HG03064 (cell line): ENCODE data around the gene PLXNA3.

Source experiments
- ATAC-seq: cut with Tn5 transposase; IDR thresholded peaks from one replicate; pipeline ENCODE4 v1.9.1; 2021; ENCODE audit warnings: low read depth; ENCODE audit not compliant: unreplicated experiment

The PLXNA3 gene

GRCh38 chrX:154458116-154458953 lies at the start of gene PLXNA3:
Gene PLXNA3 (plus strand): TSS chrX:154458281. CDS start chrX:154460184, 1,903 bp downstream.
- ATAC-seq, result peak; percentile 48

DNA sequence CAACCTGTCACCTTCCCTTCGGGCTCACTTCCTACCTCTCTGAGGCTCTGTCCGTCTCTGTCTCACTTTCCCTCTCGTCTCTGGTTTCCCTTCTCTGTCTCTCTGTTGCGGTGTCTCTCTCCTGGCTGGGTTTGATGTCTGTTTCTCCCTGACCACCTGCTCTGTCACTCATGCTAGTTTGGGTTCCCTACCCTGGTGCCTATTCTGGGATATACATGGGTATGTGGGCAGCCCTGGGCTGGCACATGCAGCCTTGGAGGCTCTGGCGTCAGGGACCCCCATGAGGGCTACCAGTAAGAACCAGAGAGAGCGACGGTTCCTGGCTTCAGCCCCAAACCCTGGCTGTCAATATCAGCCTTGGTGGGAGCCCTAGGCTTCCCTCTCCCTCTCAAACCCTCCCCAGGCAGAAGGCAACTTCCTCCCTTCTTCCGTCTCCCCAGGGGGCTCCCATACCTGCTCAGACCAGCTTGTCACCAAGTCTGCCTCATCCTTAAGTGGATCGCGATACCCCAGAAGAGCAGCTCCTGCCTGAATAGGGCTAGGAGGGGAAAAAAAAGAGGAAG lies 49.3 kb upstream of the PLXNA3 start:
- no peak for ATAC-seq

DNA sequence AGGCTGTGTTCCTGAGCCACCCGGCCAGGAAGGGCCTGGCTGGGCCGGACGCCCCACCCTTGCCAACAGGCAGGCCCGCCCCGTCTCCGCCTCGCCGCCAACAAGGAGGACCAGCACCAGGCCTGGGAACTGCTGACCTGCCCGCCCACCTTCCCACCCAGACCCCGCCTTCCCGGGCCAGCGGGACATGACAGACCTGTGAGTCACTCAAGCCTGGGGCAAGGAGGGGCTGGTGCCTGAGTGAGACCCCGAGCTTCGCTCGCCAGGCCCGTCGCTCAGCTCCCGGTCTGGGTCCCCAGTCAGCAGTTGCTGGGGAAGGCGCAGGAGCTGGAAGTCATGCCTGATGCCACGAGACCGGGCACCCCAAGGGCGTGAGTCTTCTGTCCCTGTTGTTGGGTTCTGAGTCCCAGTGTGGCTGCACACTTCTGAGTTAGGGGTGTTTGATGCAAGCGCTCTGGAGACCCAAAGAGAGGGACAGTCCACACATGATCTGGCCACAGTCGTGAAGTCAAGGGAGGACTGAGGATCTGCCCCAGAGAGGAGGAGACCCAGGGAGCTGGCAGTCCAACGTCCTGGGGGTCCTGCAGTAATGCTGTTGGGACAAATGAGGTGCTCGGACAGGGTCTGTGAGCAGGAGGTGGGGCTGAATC lies 48.7 kb upstream of the PLXNA3 start, which contains the start of gene DNASE1L1:
Gene DNASE1L1 (minus strand): TSS at position 33 of the 650 bp plus-strand sequence. CDS start 3,686 bp downstream, outside the sequence.
- no peak for ATAC-seq

- ATAC-seq, result peak; percentile 51
These were observed 46.1 kb upstream of the PLXNA3 start for GRCh38 chrX:154411981-154412340.

- no peak for ATAC-seq
These were observed 45.6 kb upstream of the PLXNA3 start for GRCh38 chrX:154412468-154412867.

GRCh38 chrX:154413142-154413541 lies 44.9 kb upstream of the PLXNA3 start:
- no peak for ATAC-seq

DNA sequence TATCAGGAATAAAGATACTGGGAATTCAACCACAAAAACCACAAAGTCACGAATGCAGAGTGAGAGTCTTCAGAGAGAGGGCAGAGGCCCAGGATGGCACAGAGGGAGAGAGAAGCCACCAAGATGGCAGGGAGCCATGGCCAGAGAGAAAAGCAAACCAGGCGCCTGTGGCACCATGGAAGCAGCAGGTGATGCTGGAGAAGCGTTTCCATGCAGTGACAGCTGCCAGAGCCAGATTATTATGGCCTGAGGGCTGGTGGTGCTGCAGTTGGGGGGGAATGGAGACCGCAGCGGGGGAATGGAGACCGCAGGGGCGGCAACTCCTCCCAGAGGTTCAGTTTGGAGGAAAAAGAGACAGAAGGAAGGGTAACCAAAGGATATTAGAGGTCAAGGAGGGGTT lies 40.9 kb upstream of the PLXNA3 start:
- ATAC-seq, result no peak

DNA sequence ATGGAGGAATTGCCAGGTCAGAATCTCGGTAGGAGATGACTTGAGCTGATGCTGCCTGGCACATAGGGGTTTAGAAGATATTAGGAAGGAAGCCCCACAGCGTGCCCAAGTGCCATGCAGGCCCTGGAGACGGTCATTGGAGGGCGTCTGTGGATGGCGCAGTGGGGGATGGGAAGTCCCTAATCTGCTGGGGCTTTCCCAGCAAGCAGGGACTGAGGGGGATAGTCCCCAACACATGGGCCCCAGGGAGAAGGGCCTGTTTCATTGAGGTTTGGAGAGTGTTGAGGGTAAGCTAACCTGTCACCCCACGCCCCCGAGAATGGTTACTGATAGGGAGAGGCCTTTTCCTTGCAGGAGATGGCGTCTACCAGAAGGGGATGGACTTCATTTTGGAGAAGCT lies 38.9 kb upstream of the PLXNA3 start:
- no peak for ATAC-seq

GRCh38 chrX:154419688-154420401 lies 38.2 kb upstream of the PLXNA3 start:
- no peak for ATAC-seq

DNA sequence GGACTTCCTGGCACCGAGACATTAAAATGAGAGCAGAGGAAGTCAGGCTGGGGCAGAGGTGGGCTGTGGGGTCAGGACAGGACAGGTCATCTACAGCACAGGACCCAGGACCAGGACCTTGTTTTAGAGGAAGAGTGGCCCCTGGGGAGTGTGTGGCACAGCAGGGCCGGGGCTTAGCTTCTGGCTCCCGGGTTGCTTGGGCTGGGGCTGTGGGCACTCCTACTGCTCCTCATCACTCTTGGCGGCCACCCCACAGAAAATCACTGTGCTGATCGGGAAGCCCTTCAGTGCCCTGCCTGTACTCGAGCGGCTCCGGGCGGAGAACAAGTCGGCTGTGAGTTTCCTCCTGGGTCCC lies 37.7 kb upstream of the PLXNA3 start:
- ATAC-seq, result no peak

GRCh38 chrX:154426916-154427770 lies 30.9 kb upstream of the PLXNA3 start:
- ATAC-seq, result no peak

DNA sequence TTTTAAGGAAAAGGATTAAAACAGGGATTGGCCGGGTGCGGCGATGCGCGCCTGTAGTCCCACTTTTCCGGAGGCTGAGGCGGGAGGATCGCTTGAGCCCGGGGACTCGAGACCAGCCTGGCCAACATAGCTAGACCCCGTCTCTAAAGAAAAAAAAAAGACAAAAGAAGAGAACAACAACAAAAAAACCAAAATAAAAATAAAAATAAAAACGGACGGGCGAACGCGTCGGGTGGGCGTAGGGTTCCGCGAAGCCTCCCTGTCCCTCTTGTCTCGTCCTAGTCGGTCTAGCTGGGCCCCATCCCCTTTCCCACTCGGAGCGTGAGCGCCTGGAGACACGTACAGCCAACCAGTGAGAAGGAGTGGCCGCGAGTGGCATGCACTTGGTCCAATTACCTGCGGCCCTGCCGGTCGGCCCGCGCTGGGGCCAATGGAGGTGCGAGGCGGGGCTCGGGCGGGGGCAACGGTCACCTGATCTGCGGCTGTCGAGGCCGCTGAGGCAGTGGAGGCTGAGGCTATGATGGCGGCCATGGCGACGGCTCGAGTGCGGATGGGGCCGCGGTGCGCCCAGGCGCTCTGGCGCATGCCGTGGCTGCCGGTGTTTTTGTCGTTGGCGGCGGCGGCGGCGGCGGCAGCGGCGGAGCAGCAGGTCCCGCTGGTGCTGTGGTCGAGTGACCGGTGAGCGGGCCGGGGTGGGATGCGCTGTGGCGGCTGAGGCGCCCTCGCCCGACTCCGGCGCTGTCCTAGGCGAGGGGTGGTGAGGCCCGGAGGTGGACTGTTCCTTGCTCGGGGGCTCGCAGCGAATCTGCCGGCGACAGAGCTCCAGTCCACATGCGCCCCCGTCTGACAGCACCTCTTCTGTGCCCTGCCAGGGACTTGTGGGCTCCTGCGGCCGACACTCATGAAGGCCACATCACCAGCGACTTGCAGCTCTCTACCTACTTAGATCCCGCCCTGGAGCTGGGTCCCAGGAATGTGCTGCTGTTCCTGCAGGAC lies 29.6 kb upstream of the PLXNA3 start, which contains the start of gene ATP6AP1:
Gene ATP6AP1 (plus strand): TSS at position 502 of the 996 bp plus-strand sequence. CDS start 16 bp downstream, at position 518.
- peak; percentile 87 for ATAC-seq

- ATAC-seq, result no peak
These were observed 28.4 kb upstream of the PLXNA3 start for GRCh38 chrX:154429711-154430110.

DNA sequence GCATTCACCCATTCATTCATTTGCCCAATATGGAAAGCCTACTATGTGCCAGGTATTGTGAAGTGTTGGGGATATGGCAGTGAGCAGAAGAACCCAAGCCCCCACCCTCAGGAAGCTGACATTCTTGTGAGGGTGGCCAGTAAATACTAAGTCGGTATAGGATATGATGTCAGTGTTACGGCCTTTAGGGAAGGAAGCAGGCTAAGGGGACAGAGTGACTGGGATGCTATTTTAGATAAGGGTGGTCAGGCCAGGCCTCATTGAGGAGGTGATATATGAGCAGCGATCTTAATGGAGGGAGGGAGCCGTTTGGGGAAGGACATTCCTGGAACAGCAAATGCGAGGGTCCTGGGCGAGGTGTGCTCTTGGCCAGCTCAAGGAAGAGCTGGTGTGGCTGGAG lies 27.6 kb upstream of the PLXNA3 start:
- ATAC-seq, result no peak

DNA sequence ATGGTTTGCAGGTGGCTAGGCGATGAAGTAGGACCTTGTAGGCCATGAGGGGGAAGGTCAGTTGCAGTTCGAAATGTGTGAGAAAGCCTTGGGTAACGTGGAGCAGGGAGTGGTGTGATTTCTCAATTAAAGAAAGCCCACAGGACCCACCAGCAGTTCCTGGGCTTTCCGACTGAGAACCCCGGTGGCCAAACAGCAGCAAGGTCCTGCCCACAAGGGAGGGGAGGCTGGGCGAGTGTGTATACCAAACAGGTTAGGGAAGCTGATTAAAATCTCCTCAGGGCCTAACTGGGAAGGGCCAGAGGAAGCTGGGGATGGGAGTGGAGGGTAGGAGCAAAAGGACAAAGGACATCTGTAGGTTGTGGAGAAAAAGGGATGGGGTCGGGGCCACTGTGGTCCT lies 27.2 kb upstream of the PLXNA3 start:
- ATAC-seq, result no peak

GRCh38 chrX:154431341-154431740 lies 26.7 kb upstream of the PLXNA3 start:
- no peak for ATAC-seq

DNA sequence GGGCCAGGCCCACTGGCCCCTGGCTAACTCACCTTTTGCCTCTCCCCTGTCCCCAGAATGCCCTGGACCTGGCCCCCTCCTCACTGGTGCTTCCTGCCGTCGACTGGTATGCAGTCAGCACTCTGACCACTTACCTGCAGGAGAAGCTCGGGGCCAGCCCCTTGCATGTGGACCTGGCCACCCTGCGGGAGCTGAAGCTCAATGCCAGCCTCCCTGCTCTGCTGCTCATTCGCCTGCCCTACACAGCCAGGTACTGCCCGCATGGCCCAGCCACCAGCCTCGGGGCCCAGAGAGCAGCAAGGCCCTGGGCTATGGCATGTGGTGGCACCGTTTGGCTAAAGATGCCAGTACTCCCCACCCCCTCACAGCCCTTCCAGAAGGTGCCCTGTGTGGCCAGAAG lies 25.9 kb upstream of the PLXNA3 start:
- no peak for ATAC-seq

DNA sequence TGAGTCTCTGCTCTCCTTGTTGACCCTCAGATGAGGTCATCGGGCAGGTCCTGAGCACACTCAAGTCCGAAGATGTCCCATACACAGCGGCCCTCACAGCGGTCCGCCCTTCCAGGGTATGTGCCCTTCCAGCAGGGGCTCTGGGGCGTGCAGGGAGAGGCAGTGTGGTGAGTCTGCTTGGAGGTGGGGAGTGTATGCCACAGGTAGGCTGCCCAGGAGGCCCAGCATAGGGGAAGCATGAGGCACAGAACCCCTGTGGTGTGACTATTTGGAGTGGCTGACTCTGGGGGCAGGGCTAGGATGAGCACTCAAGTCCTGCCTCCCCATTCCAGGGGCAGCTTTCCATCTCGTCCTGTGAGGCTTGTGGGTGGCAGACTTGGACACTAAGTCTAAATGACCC lies 24.5 kb upstream of the PLXNA3 start:
- ATAC-seq, result no peak
